ENCODE data around the gene GARIN1A.
"Not testable (repeated sequence)": the region's sequence is repeated elsewhere in the genome, so short reads cannot be mapped to it uniquely, and the experiment has no call there.

Gene GARIN1A

GRCh38 chr7:128662091-128662490 is 10.0 kb upstream of the GARIN1A start:
- ATAC-seq (replicated peaks; ENCODE audit: extremely low read depth, poor library complexity, severe bottlenecking) (no peak), DNase-seq (ENCODE audit: low spot score in 2 of 2) (no peak)
- H3K9me3 Mint-ChIP-seq = peaks cover 6% of the 10 kb centered on the region
- peaks cover 1% of the 10 kb centered on the region for H3K36me3 Mint-ChIP-seq (ENCODE audit: insufficient read depth)
- no peak overlapping the region for H3K27ac Mint-ChIP-seq (ENCODE audit: low read depth)
- H3K4me1 Mint-ChIP-seq = no peaks in the 10 kb centered on the region
- H3K27me3 Mint-ChIP-seq = no peaks in the 10 kb centered on the region
- no peak overlapping the region for H3K4me3 Mint-ChIP-seq

GRCh38 chr7:128663223-128663622 is 8.9 kb upstream of the GARIN1A start:
- not testable (repeated sequence) for H3K27me3 Mint-ChIP-seq; H3K4me3 Mint-ChIP-seq; H3K36me3 Mint-ChIP-seq (ENCODE audit: insufficient read depth); H3K9me3 Mint-ChIP-seq; ATAC-seq (replicated peaks; ENCODE audit: extremely low read depth, poor library complexity, severe bottlenecking); H3K4me1 Mint-ChIP-seq; DNase-seq (ENCODE audit: low spot score in 2 of 2); H3K27ac Mint-ChIP-seq (ENCODE audit: low read depth)

GRCh38 chr7:128665057-128665456 is 7.0 kb upstream of the GARIN1A start:
- ATAC-seq (replicated peaks; ENCODE audit: extremely low read depth, poor library complexity, severe bottlenecking) (no peak), DNase-seq (ENCODE audit: low spot score in 2 of 2) (no peak)
- no peaks in the 10 kb centered on the region for H3K4me1 Mint-ChIP-seq
- peaks cover 1% of the 10 kb centered on the region for H3K36me3 Mint-ChIP-seq (ENCODE audit: insufficient read depth)
- no peak overlapping the region for H3K27ac Mint-ChIP-seq (ENCODE audit: low read depth)
- peaks cover 6% of the 10 kb centered on the region for H3K9me3 Mint-ChIP-seq
- H3K27me3 Mint-ChIP-seq = no peaks in the 10 kb centered on the region
- H3K4me3 Mint-ChIP-seq = no peak overlapping the region

- H3K36me3 Mint-ChIP-seq (ENCODE audit: insufficient read depth) = peaks cover 1% of the 10 kb centered on the region
- DNase-seq (ENCODE audit: low spot score in 2 of 2) (no peak), ATAC-seq (replicated peaks; ENCODE audit: extremely low read depth, poor library complexity, severe bottlenecking) (no peak)
- no peaks in the 10 kb centered on the region for H3K4me1 Mint-ChIP-seq
- no peak overlapping the region for H3K27ac Mint-ChIP-seq (ENCODE audit: low read depth)
- no peaks in the 10 kb centered on the region for H3K27me3 Mint-ChIP-seq
- H3K4me3 Mint-ChIP-seq = no peak overlapping the region
- H3K9me3 Mint-ChIP-seq = peaks cover 6% of the 10 kb centered on the region
Observed at GRCh38 chr7:128666200-128666599, 5.9 kb upstream of the GARIN1A start.

- H3K27me3 Mint-ChIP-seq = peaks cover 24% of the 10 kb centered on the region
- peaks cover 12% of the 10 kb centered on the region for H3K4me1 Mint-ChIP-seq
- ATAC-seq (replicated peaks; ENCODE audit: extremely low read depth, poor library complexity, severe bottlenecking) = no peak
- H3K4me3 Mint-ChIP-seq = no peak overlapping the region
- H3K9me3 Mint-ChIP-seq = no peaks in the 10 kb centered on the region
- no peak for DNase-seq (ENCODE audit: low spot score in 2 of 2)
- no peak overlapping the region for H3K27ac Mint-ChIP-seq (ENCODE audit: low read depth)
- no peaks in the 10 kb centered on the region for H3K36me3 Mint-ChIP-seq (ENCODE audit: insufficient read depth)
Observed at GRCh38 chr7:128672927-128673517, 930 bp downstream of the GARIN1A start.

- ATAC-seq (replicated peaks; ENCODE audit: extremely low read depth, poor library complexity, severe bottlenecking) (no peak), DNase-seq (ENCODE audit: low spot score in 2 of 2) (no peak)
- Mint-ChIP-seq H3K9me3 (no peaks in the 10 kb centered on the region), H3K36me3 (ENCODE audit: insufficient read depth) (no peaks in the 10 kb centered on the region), H3K27me3 (peaks cover 24% of the 10 kb centered on the region), H3K27ac (ENCODE audit: low read depth) (no peak overlapping the region), H3K4me1 (peaks cover 12% of the 10 kb centered on the region), H3K4me3 (no peak overlapping the region)
Observed at GRCh38 chr7:128673571-128673970, 1.5 kb downstream of the GARIN1A start.

GRCh38 chr7:128676665-128677064 is 4.6 kb downstream of the GARIN1A start:
- Mint-ChIP-seq H3K27ac (ENCODE audit: low read depth) (no peak overlapping the region), H3K27me3 (peaks cover 24% of the 10 kb centered on the region), H3K4me1 (peaks cover 12% of the 10 kb centered on the region), H3K9me3 (no peaks in the 10 kb centered on the region), H3K36me3 (ENCODE audit: insufficient read depth) (no peaks in the 10 kb centered on the region), H3K4me3 (no peak overlapping the region)
- DNase-seq (ENCODE audit: low spot score in 2 of 2) (no peak), ATAC-seq (replicated peaks; ENCODE audit: extremely low read depth, poor library complexity, severe bottlenecking) (no peak)

- no peaks in the 10 kb centered on the region for H3K36me3 Mint-ChIP-seq (ENCODE audit: insufficient read depth)
- peaks cover 12% of the 10 kb centered on the region for H3K27me3 Mint-ChIP-seq
- H3K4me3 Mint-ChIP-seq = no peak overlapping the region
- H3K9me3 Mint-ChIP-seq = no peaks in the 10 kb centered on the region
- H3K27ac Mint-ChIP-seq (ENCODE audit: low read depth) = peak overlapping the region; percentile 55
- ATAC-seq (replicated peaks; ENCODE audit: extremely low read depth, poor library complexity, severe bottlenecking) (no peak), DNase-seq (ENCODE audit: low spot score in 2 of 2) (no peak)
- H3K4me1 Mint-ChIP-seq = no peaks in the 10 kb centered on the region
Observed at GRCh38 chr7:128679920-128680319, 7.8 kb downstream of the GARIN1A start.

GRCh38 chr7:128681794-128682537 is 9.9 kb downstream of the GARIN1A start:
- peaks cover 2% of the 10 kb centered on the region for H3K36me3 Mint-ChIP-seq (ENCODE audit: insufficient read depth)
- no peak for DNase-seq (ENCODE audit: low spot score in 2 of 2)
- H3K4me3 Mint-ChIP-seq = no peak overlapping the region
- H3K27me3 Mint-ChIP-seq = peaks cover under 1% of the 10 kb centered on the region
- no peaks in the 10 kb centered on the region for H3K4me1 Mint-ChIP-seq
- ATAC-seq (replicated peaks; ENCODE audit: extremely low read depth, poor library complexity, severe bottlenecking) = no peak
- H3K9me3 Mint-ChIP-seq = no peaks in the 10 kb centered on the region
- peak overlapping the region; percentile 56 for H3K27ac Mint-ChIP-seq (ENCODE audit: low read depth)

- H3K27ac Mint-ChIP-seq (ENCODE audit: low read depth); H3K4me1 Mint-ChIP-seq; H3K27me3 Mint-ChIP-seq; H3K4me3 Mint-ChIP-seq; ATAC-seq (replicated peaks; ENCODE audit: extremely low read depth, poor library complexity, severe bottlenecking); H3K9me3 Mint-ChIP-seq; DNase-seq (ENCODE audit: low spot score in 2 of 2); H3K36me3 Mint-ChIP-seq (ENCODE audit: insufficient read depth): not testable (repeated sequence)
Observed at GRCh38 chr7:128683270-128683669, 11.2 kb downstream of the GARIN1A start.

GRCh38 chr7:128683738-128684137 is 11.6 kb downstream of the GARIN1A start:
- H3K4me1 Mint-ChIP-seq; H3K9me3 Mint-ChIP-seq; H3K27me3 Mint-ChIP-seq; DNase-seq (ENCODE audit: low spot score in 2 of 2); H3K27ac Mint-ChIP-seq (ENCODE audit: low read depth); ATAC-seq (replicated peaks; ENCODE audit: extremely low read depth, poor library complexity, severe bottlenecking); H3K36me3 Mint-ChIP-seq (ENCODE audit: insufficient read depth); H3K4me3 Mint-ChIP-seq: not testable (repeated sequence)

- DNase-seq (ENCODE audit: low spot score in 2 of 2) = no peak
- H3K36me3 Mint-ChIP-seq (ENCODE audit: insufficient read depth) = peaks cover 5% of the 10 kb centered on the region
- no peaks in the 10 kb centered on the region for H3K9me3 Mint-ChIP-seq
- no peak overlapping the region for H3K4me3 Mint-ChIP-seq
- no peak for ATAC-seq (replicated peaks; ENCODE audit: extremely low read depth, poor library complexity, severe bottlenecking)
- H3K27me3 Mint-ChIP-seq = peaks cover 13% of the 10 kb centered on the region
- no peak overlapping the region for H3K27ac Mint-ChIP-seq (ENCODE audit: low read depth)
- no peaks in the 10 kb centered on the region for H3K4me1 Mint-ChIP-seq
Observed at GRCh38 chr7:128687131-128687530, 15.0 kb downstream of the GARIN1A start.

- H3K36me3 Mint-ChIP-seq (ENCODE audit: insufficient read depth) = peaks cover 5% of the 10 kb centered on the region
- no peak for ATAC-seq (replicated peaks; ENCODE audit: extremely low read depth, poor library complexity, severe bottlenecking)
- H3K4me3 Mint-ChIP-seq = no peak overlapping the region
- H3K9me3 Mint-ChIP-seq = no peaks in the 10 kb centered on the region
- peaks cover 26% of the 10 kb centered on the region for H3K27me3 Mint-ChIP-seq
- H3K27ac Mint-ChIP-seq (ENCODE audit: low read depth) = no peak overlapping the region
- H3K4me1 Mint-ChIP-seq = no peaks in the 10 kb centered on the region
- no peak for DNase-seq (ENCODE audit: low spot score in 2 of 2)
Observed at GRCh38 chr7:128688492-128688891, 16.4 kb downstream of the GARIN1A start.
